SK-N-MC (cell line): ENCODE results near the gene KLF9.

ENCODE experiments used
- EZH2 ChIP-seq: fragments of 200-600 bp; sonication (generic); IDR thresholded peaks from one replicate; pipeline ENCODE4 v1.6.1; 2017; ENCODE audit warnings: antibody characterized with exemption
- FOXP2 ChIP-seq: optimal IDR thresholded peaks from 2 replicates; pipeline ENCODE3; 2011; ENCODE audit warnings: mild to moderate bottlenecking, moderate library complexity; ENCODE audit not compliant: insufficient read depth; ENCODE audit errors: extremely low read length, control extremely low read depth
- POLR2AphosphoS5 ChIP-seq: IDR thresholded peaks from 2 replicates; pipeline ENCODE4 v1.6.1; 2012; ENCODE audit warnings: mild to moderate bottlenecking, low read depth, low read length, borderline replicate concordance

- no peak for TF ChIP-seq FOXP2
- no peak for TF ChIP-seq EZH2
- TF ChIP-seq POLR2AphosphoS5, result no peak
Measured at GRCh38 chr9:70410368-70410767, 4.1 kb downstream of the KLF9 start.
